Embryonic facial prominence (tissue), 1 donor: ENCODE data around the gene RAPGEF5.

Source experiments
- DNase-seq: peaks from one replicate; pipeline ENCODE4 v3.0.0-alpha.2; 2016; ENCODE audit errors: extremely low spot score

RAPGEF5 gene

GRCh38 chr7:22377703-22378102, 20.7 kb upstream of the RAPGEF5 start:
- DNase-seq, result no peak

DNA sequence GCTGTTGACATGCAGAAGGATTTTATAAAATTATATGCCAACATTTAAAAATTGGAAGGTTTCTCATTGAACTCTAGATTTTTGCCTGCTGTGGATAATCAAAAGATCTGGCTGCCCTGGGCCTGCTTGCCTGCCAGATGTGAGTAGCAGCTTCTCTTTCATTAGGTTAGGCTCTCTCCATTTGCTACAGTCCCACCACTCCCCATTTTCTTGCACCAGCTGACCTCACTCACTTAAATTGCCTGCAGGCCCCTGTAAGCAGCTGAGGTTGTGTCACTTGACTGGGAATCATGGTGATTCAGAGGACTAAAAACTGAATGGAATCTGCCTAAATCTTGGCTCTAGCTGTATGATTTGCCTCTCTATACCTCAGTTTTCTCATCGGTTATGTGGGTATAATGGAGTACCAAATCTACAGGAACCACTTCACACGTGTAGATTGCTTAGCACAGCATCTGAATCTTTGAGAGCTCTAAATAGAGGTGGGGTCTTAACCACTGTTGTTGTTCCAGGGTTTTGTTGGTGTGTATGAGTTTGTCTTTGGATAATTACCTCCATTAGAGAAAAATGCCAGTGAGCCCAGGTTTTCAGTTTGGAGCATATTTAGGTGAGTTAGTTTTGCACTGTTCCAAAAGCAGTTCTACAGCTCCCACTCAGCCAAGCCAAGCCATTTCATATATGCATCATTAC, 18.6 kb upstream of the RAPGEF5 start:
- no peak for DNase-seq

DNA sequence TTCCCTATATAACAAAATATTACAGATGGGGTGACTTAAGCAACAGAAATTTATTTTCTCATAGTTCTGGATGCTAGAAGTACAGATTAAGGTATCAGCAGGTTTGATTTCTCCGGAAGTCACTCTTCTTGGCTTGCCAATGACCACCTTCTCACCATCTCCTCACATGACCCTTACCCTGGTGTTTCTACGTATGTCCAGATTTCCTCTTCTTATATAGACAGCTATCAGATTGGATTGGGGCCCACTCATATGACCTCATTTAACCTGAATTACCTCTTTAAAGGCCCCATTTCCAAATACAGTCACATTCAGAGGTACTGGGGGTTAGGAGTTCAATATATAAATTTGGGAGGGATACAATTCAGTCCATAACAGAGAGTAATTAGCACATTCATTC, 17.0 kb upstream of the RAPGEF5 start:
- DNase-seq, result no peak

GRCh38 chr7:22373388-22373787, 16.4 kb upstream of the RAPGEF5 start:
- DNase-seq, result no peak

- no peak for DNase-seq
These were observed 15.9 kb upstream of the RAPGEF5 start for GRCh38 chr7:22372863-22373262.

GRCh38 chr7:22371878-22372277, 14.9 kb upstream of the RAPGEF5 start:
- DNase-seq, result no peak

DNA sequence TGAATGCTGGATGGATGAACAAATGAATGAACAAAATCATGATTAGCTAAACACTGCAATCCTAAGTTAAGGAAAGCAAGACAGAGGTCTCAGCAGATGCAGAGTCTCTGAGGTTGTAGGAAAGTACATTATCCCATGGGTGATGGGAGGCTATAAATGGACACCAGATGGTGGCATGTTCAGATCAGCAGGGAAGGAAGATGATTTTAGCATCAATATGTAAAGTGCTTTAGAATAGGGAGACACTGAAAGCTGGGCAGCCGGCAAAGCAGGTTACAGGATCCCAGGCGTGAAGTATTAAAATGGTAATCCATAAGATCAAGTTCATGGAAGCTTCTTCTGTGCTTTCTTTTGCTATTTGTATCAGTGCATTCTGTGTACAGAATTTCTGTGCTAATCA, 7.9 kb upstream of the RAPGEF5 start:
- DNase-seq, result no peak

- DNase-seq, result no peak
These were observed 6.9 kb upstream of the RAPGEF5 start for GRCh38 chr7:22363756-22364422.

GRCh38 chr7:22361795-22362194, 4.8 kb upstream of the RAPGEF5 start:
- DNase-seq, result no peak

- no peak for DNase-seq
These were observed 4.4 kb upstream of the RAPGEF5 start for GRCh38 chr7:22361320-22361719.

DNA sequence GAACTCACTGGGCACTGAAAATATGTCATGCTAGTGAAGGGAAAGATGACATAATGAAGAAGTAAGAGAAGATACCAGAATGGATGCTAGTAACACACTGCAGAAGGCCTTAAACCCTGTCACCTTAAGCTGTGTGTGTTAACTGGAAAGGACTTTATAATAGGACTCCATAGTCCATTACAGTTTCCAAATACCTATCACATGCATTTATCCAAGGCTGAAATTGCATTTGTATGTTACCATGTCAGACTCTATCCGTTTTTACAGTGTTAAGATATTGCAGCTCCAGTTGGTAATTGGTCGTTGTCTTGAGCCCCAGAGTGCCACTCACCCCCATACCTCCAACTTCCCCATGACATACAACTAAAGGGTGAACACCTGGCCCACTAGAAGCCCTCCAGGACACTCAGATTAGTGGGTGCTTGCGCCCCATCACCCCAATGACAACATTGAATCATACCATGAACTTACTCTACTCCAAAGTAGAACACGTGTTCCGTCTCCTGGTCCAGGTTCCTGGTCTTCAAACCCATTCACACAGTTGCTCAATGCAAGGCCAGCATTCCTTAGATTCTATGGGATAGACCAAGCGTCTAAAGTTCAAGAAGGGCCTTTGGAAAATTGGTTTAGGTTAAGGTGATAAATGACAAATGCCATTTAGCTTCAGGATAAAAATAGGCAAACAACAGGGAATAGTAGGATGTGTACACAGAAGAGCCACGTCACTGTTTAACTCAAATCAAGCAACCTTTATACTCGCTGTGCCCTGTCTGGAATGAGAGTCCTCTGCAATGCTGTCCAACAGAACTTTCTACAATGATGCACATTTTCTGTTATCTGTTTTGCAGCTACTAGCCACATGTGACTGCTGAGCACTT, 2.1 kb upstream of the RAPGEF5 start:
- DNase-seq, result no peak

- DNase-seq, result no peak
These were observed 589 bp upstream of the RAPGEF5 start for GRCh38 chr7:22357311-22358175.

GRCh38 chr7:22356010-22356691, 803 bp downstream of the RAPGEF5 start:
- no peak for DNase-seq

- DNase-seq, result no peak
These were observed 1.3 kb downstream of the RAPGEF5 start for GRCh38 chr7:22355620-22356009.

DNA sequence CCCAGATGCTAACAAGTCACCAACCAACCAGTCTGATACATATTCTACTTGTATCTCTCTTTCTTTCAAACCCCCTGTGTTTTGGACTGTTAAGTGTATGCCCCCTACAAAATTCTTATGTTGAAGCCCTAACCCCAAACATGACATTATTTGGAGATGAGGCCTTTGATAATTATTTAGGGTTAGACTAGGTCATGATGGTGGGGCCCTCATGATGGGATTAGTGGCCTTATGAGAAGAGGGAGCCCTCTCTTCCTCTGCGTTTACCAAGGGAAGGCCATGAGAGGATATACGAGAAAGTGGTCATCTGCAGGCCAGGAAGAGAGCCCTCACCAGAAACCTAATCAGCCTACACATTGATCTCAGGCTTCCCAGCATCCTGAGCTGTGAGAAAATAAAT, 2.5 kb downstream of the RAPGEF5 start:
- DNase-seq, result no peak

GRCh38 chr7:22352887-22353286, 4.1 kb downstream of the RAPGEF5 start:
- DNase-seq, result no peak

DNA sequence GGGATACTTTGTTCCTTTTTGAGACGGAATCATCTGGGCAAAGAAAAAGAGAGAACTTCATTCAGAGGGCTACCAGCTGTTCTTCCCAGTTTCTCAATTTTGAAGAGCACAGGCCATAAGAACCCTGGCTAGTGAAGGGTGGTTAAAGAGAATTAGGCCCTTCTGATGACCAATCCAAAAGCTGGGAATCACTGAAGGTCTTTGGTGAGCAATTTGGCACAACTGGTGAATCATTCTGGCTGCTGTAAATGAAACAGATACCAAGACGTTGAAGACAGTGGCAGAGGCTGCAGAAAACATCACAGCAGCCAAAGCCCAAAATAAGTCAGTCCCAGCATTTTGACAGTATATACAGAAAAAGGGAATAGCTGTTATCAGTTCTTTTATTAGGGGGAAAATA, 5.1 kb downstream of the RAPGEF5 start:
- DNase-seq, result no peak

DNA sequence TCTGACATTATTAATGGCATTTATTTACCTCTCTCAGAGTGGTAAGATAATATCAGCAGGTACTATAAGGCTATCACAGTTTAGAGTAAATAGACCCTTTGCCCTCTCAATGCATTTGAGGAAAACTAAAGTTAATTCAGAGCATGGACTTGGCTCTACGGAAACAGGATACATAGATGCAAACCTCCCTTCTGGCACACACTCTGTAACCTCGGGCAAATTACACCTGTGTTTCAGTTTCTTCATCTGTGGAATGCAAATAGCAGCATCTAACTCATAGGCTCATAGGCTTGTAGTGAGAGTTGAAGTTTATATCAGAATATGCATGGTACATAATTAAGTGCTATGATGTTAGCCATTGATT, 5.6 kb downstream of the RAPGEF5 start:
- DNase-seq, result no peak

DNA sequence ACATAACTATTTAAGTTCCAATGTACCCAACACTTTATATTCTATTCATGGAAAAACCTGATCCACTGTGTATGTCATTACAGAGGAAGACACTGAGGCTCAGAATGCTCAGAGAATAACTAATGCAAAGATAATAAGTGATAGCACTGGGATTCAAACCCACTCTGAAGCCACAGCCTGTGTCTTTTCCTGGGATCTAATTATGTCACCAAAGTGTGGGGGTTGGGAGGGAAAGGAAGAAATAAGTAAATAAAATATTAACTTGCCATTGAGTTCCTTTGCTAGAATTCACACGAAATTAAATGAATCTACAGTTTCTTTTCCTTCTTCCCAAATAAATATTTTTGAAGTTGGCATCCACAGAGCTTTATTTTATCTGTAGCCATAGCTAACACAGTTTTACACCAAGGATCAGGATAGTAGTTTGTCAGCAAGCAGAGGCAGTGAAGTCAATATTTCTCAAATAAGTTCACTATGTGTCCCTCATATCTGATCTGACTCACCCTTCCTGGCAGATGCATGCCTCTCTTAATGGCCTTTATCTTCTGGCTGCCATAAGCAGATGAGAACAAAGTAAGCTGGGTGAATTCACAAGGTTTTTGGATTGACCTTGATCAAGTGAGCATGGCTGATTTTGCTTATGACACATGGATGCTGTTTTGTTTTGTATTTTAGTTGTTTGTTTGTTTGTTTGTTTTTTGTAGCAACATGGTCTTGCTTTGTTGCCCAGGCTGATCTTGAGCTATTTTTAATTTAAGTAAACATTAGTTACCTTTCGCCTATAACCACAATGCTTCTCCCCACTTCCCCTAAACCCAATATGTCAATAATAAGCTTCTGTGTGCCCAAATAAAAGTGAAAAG, 6.3 kb downstream of the RAPGEF5 start:
- DNase-seq, result no peak

DNA sequence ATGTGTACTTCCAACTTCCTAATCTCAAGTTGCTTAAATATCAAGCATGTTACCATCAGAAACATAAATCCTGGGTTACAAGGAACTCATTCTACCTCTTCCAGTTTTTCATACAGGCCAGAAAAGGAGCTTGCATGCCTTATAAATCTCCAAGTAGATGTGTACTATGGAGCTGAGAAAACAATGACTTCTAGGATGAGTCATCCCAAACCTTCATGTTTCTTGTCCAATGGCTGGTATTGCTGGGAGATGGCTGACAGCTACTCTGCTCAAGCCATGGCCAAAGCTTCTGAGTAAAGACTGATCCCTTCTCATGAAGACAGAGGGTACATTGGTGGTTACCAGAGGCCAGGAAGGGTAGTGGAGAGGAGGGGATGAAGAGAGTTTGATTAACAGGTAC, 8.6 kb downstream of the RAPGEF5 start:
- no peak for DNase-seq
